Smooth muscle cell (in vitro differentiated cells): ENCODE measurements around the gene C2CD4D. TPM values are rescaled to one million over a fixed set of nuclear protein-coding genes. Genes with fewer than 3 reads are reported as not detected.

ENCODE experiments used
- DNase-seq: peaks from one replicate; lab custom pipeline; 2025; ENCODE audit not compliant: unreplicated experiment; lab: John Stamatoyannopoulos, UW
- H2AFZ ChIP-seq: fragments of 200-600 bp; sonication (generic); 2 replicates; pipeline ENCODE4 v1.6.0; 2016; ENCODE audit warnings: antibody characterized with exemption, low read depth, mild to moderate bottlenecking
- H3F3A ChIP-seq: fragments of 200-600 bp; sonication (generic); 2 replicates; pipeline ENCODE4 v1.6.0; 2017; ENCODE audit warnings: antibody characterized with exemption, low read depth
- H3K27ac ChIP-seq: fragments of 200-600 bp; sonication (generic); 2 replicates; pipeline ENCODE4 v1.5.1; 2016; ENCODE audit warnings: low read depth, mild to moderate bottlenecking
- H3K27me3 ChIP-seq: fragments of 200-600 bp; sonication (generic); 2 replicates; pipeline ENCODE4 v1.6.1; 2016; ENCODE audit warnings: low read depth, mild to moderate bottlenecking
- H3K36me3 ChIP-seq: fragments of 200-600 bp; sonication (generic); 2 replicates; pipeline ENCODE4 v1.5.1; 2016; ENCODE audit warnings: low read depth
- H3K4me1 ChIP-seq: fragments of 200-600 bp; sonication (generic); 2 replicates; pipeline ENCODE4 v1.5.1; 2016; ENCODE audit warnings: low read depth
- H3K4me2 ChIP-seq: fragments of 200-600 bp; sonication (generic); 2 replicates; pipeline ENCODE4 v1.6.0; 2016; ENCODE audit warnings: mild to moderate bottlenecking
- H3K4me3 ChIP-seq: fragments of 200-600 bp; sonication (generic); 2 replicates; pipeline ENCODE4 v1.5.1; 2016; ENCODE audit warnings: mild to moderate bottlenecking
- H3K79me2 ChIP-seq: fragments of 200-600 bp; sonication (generic); 2 replicates; pipeline ENCODE4 v1.6.0; 2016; ENCODE audit warnings: low read depth, mild to moderate bottlenecking
- H3K9ac ChIP-seq: fragments of 200-600 bp; sonication (generic); 2 replicates; pipeline ENCODE4 v1.6.0; 2016; ENCODE audit warnings: low read depth
- H3K9me3 ChIP-seq: fragments of 200-600 bp; sonication (generic); replicated peaks from 2 replicates; pipeline ENCODE4 v1.5.1; 2016; ENCODE audit warnings: low read depth
- H4K20me1 ChIP-seq: fragments of 200-600 bp; sonication (generic); 2 replicates; pipeline ENCODE4 v1.6.0; 2016; ENCODE audit warnings: low read depth
- WGBS: methylation state at CpG from one replicate; pipeline ENCODE4 v1.1.7; 2016; ENCODE audit warnings: low lambda C conversion rate; 5-methylcytosine and 5-hydroxymethylcytosine counted together
- polyA plus RNA-seq: library from polyadenylated mRNA; unstranded; fragments of >200 nt; fragmentation: Nextera tagmentation; extraction: Ambion mirVana; gene quantifications from 2 replicates; pipeline ENCODE4 v1.2.1, GENCODE V29; 2016
- total RNA-seq: library from RNA; depleted of rRNA; stranded (reverse); fragments of >200 nt; gene quantifications from 2 replicates; pipeline ENCODE4 v1.2.3, GENCODE V29; 2014
- TF ChIP-seq, protein P1 (sequence below): fragments of 200-600 bp; sonication (generic); IDR thresholded peaks from 2 replicates; pipeline ENCODE4 v1.5.1; 2017; ENCODE audit warnings: borderline replicate concordance, mild to moderate bottlenecking, antibody characterized with exemption; ENCODE audit not compliant: insufficient read depth, poor library complexity, severe bottlenecking

C2CD4D gene
- total and polyA plus RNA-seq, 2 experiments from 2014 or later = not detected

DNA sequence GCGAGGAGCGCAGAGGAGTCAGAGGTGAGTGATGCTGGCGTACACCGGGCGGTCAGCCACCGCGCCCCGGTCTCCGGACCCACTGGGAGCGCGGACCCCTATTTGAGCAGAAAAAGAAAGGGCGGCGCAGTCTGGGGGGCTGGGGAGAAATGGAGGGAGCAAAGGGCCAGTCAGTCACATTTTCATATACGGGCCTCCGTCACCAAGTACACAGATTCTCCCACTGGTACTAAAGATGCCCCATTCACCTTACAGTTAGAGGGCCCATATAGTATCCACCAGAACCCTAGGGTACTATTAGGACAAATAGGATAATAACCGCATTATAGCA is 573 bp downstream of the C2CD4D start:
- TF ChIP-seq, protein P1, sequence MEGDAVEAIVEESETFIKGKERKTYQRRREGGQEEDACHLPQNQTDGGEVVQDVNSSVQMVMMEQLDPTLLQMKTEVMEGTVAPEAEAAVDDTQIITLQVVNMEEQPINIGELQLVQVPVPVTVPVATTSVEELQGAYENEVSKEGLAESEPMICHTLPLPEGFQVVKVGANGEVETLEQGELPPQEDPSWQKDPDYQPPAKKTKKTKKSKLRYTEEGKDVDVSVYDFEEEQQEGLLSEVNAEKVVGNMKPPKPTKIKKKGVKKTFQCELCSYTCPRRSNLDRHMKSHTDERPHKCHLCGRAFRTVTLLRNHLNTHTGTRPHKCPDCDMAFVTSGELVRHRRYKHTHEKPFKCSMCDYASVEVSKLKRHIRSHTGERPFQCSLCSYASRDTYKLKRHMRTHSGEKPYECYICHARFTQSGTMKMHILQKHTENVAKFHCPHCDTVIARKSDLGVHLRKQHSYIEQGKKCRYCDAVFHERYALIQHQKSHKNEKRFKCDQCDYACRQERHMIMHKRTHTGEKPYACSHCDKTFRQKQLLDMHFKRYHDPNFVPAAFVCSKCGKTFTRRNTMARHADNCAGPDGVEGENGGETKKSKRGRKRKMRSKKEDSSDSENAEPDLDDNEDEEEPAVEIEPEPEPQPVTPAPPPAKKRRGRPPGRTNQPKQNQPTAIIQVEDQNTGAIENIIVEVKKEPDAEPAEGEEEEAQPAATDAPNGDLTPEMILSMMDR = no peak
- H3K4me3 ChIP-seq = peak overlapping the region; percentile 41
- no peak for DNase-seq
- 10% methylated on average over 16 of the region's 16 CpGs for WGBS
- no peaks in the 10 kb centered on the region for H4K20me1 ChIP-seq
- H3K4me1 ChIP-seq = peaks cover 3% of the 10 kb centered on the region
- H3K79me2 ChIP-seq = no peaks in the 10 kb centered on the region
- no peak overlapping the region for H3K27ac ChIP-seq
- H2AFZ ChIP-seq = peak overlapping the region; percentile 64
- H3K27me3 ChIP-seq = peaks cover 29% of the 10 kb centered on the region
- H3K9me3 ChIP-seq = no peaks in the 10 kb centered on the region
- peak overlapping the region; percentile 92 for H3K4me2 ChIP-seq
- H3K9ac ChIP-seq = no peak overlapping the region
- peaks cover 5% of the 10 kb centered on the region for H3F3A ChIP-seq
- H3K36me3 ChIP-seq = no peaks in the 10 kb centered on the region

GRCh38 chr1:151838222-151839081 is 1.2 kb downstream of the C2CD4D start:
- Histone ChIP-seq H2AFZ (peak overlapping the region; percentile 64), H3K27ac (no peak overlapping the region), H3K4me3 (peak overlapping the region; percentile 41), H3K4me1 (peaks cover 3% of the 10 kb centered on the region), H3F3A (peaks cover 5% of the 10 kb centered on the region), H3K9me3 (no peaks in the 10 kb centered on the region), H3K9ac (no peak overlapping the region), H3K27me3 (peaks cover 29% of the 10 kb centered on the region), H3K36me3 (no peaks in the 10 kb centered on the region), H3K79me2 (no peaks in the 10 kb centered on the region), H3K4me2 (peak overlapping the region; percentile 92), H4K20me1 (no peaks in the 10 kb centered on the region)
- TF ChIP-seq, protein P1 = no peak
- no peak for DNase-seq
- WGBS = 3% methylated on average over 93 of the region's 117 CpGs

DNA sequence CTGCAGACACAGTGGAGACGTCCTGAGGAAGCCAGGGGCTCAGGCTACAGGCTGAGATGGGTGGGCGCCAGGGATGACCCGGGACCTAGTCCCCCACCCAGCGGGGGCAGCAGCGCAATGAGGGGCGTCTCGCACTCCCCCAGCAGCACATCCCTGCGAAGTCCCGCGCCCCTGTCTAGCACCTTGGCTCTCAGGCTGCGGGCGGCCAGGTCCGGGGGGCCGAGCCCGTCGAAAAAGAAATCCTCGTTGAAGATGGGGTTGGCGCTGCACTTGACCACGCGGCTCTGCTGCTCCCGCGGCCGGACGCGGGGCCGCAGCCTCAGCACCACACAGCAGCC is 1.8 kb downstream of the C2CD4D start:
- Histone ChIP-seq H3K4me2 (peak overlapping the region; percentile 92), H3K79me2 (no peaks in the 10 kb centered on the region), H3F3A (peaks cover 5% of the 10 kb centered on the region), H3K27ac (no peak overlapping the region), H3K9ac (no peak overlapping the region), H3K4me3 (peak overlapping the region; percentile 41), H3K27me3 (peaks cover 29% of the 10 kb centered on the region), H3K9me3 (no peaks in the 10 kb centered on the region), H2AFZ (no peak overlapping the region), H4K20me1 (no peaks in the 10 kb centered on the region), H3K4me1 (peaks cover 3% of the 10 kb centered on the region), H3K36me3 (no peaks in the 10 kb centered on the region)
- no peak for DNase-seq
- TF ChIP-seq, protein P1 = no peak
- WGBS = 8% methylated on average over 21 of the region's 26 CpGs

DNA sequence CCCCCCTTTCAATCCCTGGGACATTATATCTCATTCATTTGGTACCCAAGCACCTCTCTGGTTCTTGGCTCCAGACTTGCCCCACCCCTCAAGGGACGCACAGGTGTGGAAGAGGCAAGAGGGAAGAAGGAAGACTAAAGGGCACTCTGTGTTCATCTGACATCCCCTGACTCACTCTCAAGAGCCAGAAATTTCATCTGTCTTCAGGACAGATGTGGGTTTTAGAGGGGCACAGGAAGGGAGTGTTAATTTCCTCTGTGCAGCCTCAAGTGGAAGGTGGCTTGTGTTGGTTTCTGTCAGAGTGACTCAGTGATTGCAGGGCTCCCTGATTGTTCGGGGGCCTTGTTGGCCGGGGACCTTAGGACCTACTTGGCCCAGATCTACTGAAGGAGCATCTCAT is 2.4 kb downstream of the C2CD4D start:
- Histone ChIP-seq H3K27me3 (peaks cover 29% of the 10 kb centered on the region), H4K20me1 (no peaks in the 10 kb centered on the region), H3K36me3 (no peaks in the 10 kb centered on the region), H3K4me3 (no peak overlapping the region), H3K9ac (no peak overlapping the region), H2AFZ (no peak overlapping the region), H3F3A (peaks cover 5% of the 10 kb centered on the region), H3K27ac (no peak overlapping the region), H3K4me2 (no peak overlapping the region), H3K79me2 (no peaks in the 10 kb centered on the region), H3K4me1 (peaks cover 3% of the 10 kb centered on the region), H3K9me3 (no peaks in the 10 kb centered on the region)
- TF ChIP-seq, protein P1 = no peak
- DNase-seq = no peak
- 65% methylated on average over 3 of the region's 3 CpGs for WGBS
